Measurements from ENCODE around the gene ZBTB37. TPM values are rescaled to one million over a fixed set of nuclear protein-coding genes. Genes with fewer than 3 reads are reported as not detected.

Gene ZBTB37
- total RNA-seq, 1 experiment from 2014 or later: 12.0 TPM

DNA sequence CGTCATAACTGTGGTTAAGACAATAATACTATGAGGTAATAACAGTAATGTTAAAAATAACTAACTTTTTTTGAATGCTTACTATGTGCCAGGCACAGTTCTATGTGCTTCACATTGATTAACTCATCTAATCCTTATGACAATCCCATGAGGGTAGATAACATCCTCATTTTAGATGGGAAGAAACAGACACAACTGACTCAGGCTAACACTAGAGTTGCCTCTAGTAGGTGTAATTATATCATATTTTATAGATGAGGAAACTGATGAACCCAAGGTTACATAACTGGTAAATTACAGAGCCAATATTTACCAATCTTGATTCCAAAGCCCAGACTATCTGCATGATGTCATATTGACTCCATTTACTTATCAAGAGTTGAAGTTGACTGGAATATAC lies 25.4 kb downstream of the ZBTB37 start:
- Mint-ChIP-seq H3K36me3 (ENCODE audit: insufficient read depth in 1 of 3, low read depth in 3 of 3) (peaks cover 0 to 4% (median 0%) of the 10 kb centered on the region in 3 experiments; a peak in 1 of 7 replicates), H3K4me1 (peaks cover 7 to 10% of the 10 kb centered on the region in 2 experiments)

More for the DNA sequence above, 25.4 kb downstream of the ZBTB37 start:
- Histone ChIP-seq H3K23me2 (ENCODE audit: insufficient read length, low read depth, low read length, poor library complexity, severe bottlenecking) (no peaks in the 10 kb centered on the region), H2BK20ac (ENCODE audit: low read depth, low read length, poor library complexity, severe bottlenecking) (no peak overlapping the region), H4K91ac (ENCODE audit: insufficient read length, low read depth, low read length) (no peak overlapping the region), H3K4ac (ENCODE audit: low read depth, low read length) (no peak overlapping the region), H2BK5ac (ENCODE audit: insufficient read length, low read length) (no peak overlapping the region), H2AFZ (ENCODE audit: low read length) (no peak overlapping the region), H4K8ac (replicated peaks; ENCODE audit: insufficient read length, low read depth, low read length) (no peak overlapping the region), H4K5ac (ENCODE audit: insufficient read length, low read depth, low read length) (no peak overlapping the region), H4K20me1 (ENCODE audit: control insufficient read depth, insufficient read depth, insufficient read length) (no peaks in the 10 kb centered on the region), H2AK5ac (ENCODE audit: insufficient read length, low read length) (no peak overlapping the region), H3K18ac (ENCODE audit: insufficient read length, low read depth, low read length) (no peak overlapping the region), H3K14ac (ENCODE audit: insufficient read depth, low read length) (no peak overlapping the region), H3T11ph (ENCODE audit: low read length) (no peak overlapping the region), H3K4me1 (ENCODE audit: insufficient read depth, low read length) (0 out of 2 replicates have a peak, but pooled peaks cover 3% of the 10 kb centered on the region), H2BK120ac (ENCODE audit: low read depth, low read length, poor library complexity, severe bottlenecking) (no peak overlapping the region), H3K27ac (ENCODE audit: insufficient read length, low read depth, low read length) (no peak overlapping the region), H3K9ac (ENCODE audit: extremely low read depth, insufficient read length, low read length) (no peak overlapping the region), H3K23ac (ENCODE audit: insufficient read length, low read depth, low read length) (no peak overlapping the region), H3K4me2 (ENCODE audit: insufficient read depth, insufficient read length, low read length) (no peak overlapping the region), H2BK15ac (ENCODE audit: low read depth, low read length) (no peak overlapping the region), H3K79me2 (ENCODE audit: insufficient read depth, low read length) (no peaks in the 10 kb centered on the region; the same call in 1 of the 2 replicates), H2BK12ac (ENCODE audit: insufficient read length, low read depth, low read length) (no peak overlapping the region), H3K79me1 (ENCODE audit: insufficient read depth, low read depth, low read length, poor library complexity, severe bottlenecking) (no peaks in the 10 kb centered on the region), H3K9me3 (ENCODE audit: control insufficient read depth, low read depth, low read length) (no peaks in the 10 kb centered on the region), H3K27me3 (ENCODE audit: insufficient read depth, low read length) (no peaks in the 10 kb centered on the region), H3K56ac (ENCODE audit: insufficient read length, low read depth, low read length) (no peak overlapping the region)
- Mint-ChIP-seq H3K27ac (no peak overlapping the region), H3K27me3 (ENCODE audit: low read depth) (no peaks in the 10 kb centered on the region), H3K9me3 (no peaks in the 10 kb centered on the region), H3K4me3 (no peak overlapping the region)
- no peak for DNase-seq
- WGBS (ENCODE audit: extremely low coverage, insufficient read length, low lambda C conversion rate): no CpG with 5 or more reads among the region's 1 CpG
- no peak for TF ChIP-seq CTCF (conservative IDR thresholded peaks at IDR 0.05)
